ENCODE data around the gene AKAP14. TPM values are rescaled to one million over a fixed set of nuclear protein-coding genes. Genes with fewer than 3 reads are reported as not detected.

Gene AKAP14
- total RNA-seq, 1 donor from 2014 or later = not detected

DNA sequence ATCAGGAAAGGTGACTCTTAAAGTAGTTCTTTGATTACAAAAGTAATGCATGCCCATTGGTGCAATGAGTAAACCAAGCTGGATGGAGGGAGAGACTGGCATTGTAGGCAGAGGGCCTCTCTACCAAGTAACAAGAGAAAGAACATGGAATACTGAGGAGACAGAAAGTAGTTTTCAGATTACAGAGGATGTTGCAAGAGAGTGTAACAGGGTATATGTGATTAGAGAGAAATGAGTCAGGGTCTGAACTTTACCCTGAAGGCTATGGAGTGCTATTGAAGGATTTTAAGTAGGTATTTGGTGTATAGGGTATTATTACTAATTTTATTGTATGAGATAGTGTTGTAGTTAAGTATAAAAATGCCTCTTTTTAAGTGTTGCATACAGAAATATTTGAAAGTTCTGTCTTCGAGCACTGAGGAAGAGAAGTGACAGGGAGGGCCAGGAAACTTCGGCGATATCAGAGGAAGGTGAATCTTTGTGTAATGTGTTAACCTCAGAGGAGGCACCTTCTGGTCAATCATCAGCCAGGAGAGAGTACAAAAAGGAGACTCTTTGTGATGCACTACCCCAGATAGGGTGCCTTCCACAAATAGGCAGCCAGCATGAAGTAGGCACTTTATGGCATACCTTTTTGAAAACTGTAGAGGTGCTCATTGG, 39.7 kb downstream of the AKAP14 start:
- H3K27ac ChIP-seq = no peak overlapping the region
- no peaks in the 10 kb centered on the region for H3K9me3 ChIP-seq
- H3K4me3 ChIP-seq = no peak overlapping the region
- no peaks in the 10 kb centered on the region for H3K27me3 ChIP-seq
- DNase-seq (ENCODE audit: extremely low spot score in 2 of 2) = no peak
- no peak for TF ChIP-seq CTCF (IDR thresholded peaks at IDR 0.05)
- TF ChIP-seq POLR2AphosphoS5 (IDR thresholded peaks at IDR 0.05; ENCODE audit: insufficient read depth in 1 of 2, low read depth in 1 of 2) = no peak
- no peak for TF ChIP-seq POLR2A (IDR thresholded peaks at IDR 0.05)
- no peaks in the 10 kb centered on the region for H3K4me1 ChIP-seq
- intact Hi-C loops (cut with DNase I) = no loop called here
- peaks cover 4 to 17% of the 10 kb centered on the region in 2 donors for H3K36me3 ChIP-seq

- DNase-seq (ENCODE audit: extremely low spot score in 2 of 2) = no peak
- H3K27ac ChIP-seq = no peak overlapping the region
- no peak overlapping the region for H3K4me3 ChIP-seq
- no peaks in the 10 kb centered on the region for H3K27me3 ChIP-seq
- intact Hi-C loops (cut with DNase I) = no loop called here
- H3K4me1 ChIP-seq = peaks cover 11% of the 10 kb centered on the region
- no peak for TF ChIP-seq CTCF (IDR thresholded peaks at IDR 0.05)
- TF ChIP-seq POLR2AphosphoS5 (IDR thresholded peaks at IDR 0.05; ENCODE audit: insufficient read depth in 1 of 2, low read depth in 1 of 2) = no peak
- no peak for TF ChIP-seq POLR2A (IDR thresholded peaks at IDR 0.05)
- peaks cover 0 to 4% of the 10 kb centered on the region in 2 donors for H3K36me3 ChIP-seq
- no peaks in the 10 kb centered on the region for H3K9me3 ChIP-seq
These were observed 45.6 kb downstream of the AKAP14 start for GRCh38 chrX:119941336-119941735.

- no peak overlapping the region for H3K27ac ChIP-seq
- DNase-seq (ENCODE audit: extremely low spot score in 2 of 2) = no peak
- H3K27me3 ChIP-seq = no peaks in the 10 kb centered on the region
- H3K36me3 ChIP-seq = no peaks in the 10 kb centered on the region
- intact Hi-C loops (cut with DNase I) = no loop called here
- TF ChIP-seq CTCF (IDR thresholded peaks at IDR 0.05) = no peak
- TF ChIP-seq POLR2A (IDR thresholded peaks at IDR 0.05) = no peak
- TF ChIP-seq POLR2AphosphoS5 (IDR thresholded peaks at IDR 0.05; ENCODE audit: insufficient read depth in 1 of 2, low read depth in 1 of 2) = no peak
- no peaks in the 10 kb centered on the region for H3K9me3 ChIP-seq
- peaks cover 11% of the 10 kb centered on the region for H3K4me1 ChIP-seq
- peak overlapping the region; percentile 56 to 68 for H3K4me3 ChIP-seq
These were observed 46.6 kb downstream of the AKAP14 start for GRCh38 chrX:119942173-119942819.

DNA sequence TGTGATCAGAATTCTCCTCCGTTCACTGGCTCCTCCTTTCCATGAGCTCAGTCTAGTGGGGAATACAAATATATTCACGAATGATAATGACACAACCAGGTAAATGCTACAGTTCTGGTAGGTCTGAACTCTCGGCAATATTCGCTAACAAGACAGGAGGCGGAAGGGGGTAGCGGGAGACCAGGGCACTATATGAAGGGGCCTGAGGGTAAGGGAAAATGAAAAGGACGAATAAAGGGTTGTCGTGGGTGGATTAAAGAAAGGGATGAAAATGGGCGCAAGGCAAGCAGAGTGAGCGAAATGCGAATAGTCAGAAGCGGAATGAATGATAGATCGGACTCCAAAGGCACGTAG, 47.1 kb downstream of the AKAP14 start:
- intact Hi-C loops (cut with DNase I) = no loop called here
- Histone ChIP-seq H3K9me3 (no peaks in the 10 kb centered on the region), H3K27me3 (no peaks in the 10 kb centered on the region), H3K36me3 (no peaks in the 10 kb centered on the region), H3K4me3 (peak overlapping the region; percentile 56 to 68), H3K27ac (peak overlapping the region; percentile 81), H3K4me1 (peaks cover 11% of the 10 kb centered on the region)
- no peak for TF ChIP-seq CTCF (IDR thresholded peaks at IDR 0.05)
- no peak for DNase-seq (ENCODE audit: extremely low spot score in 2 of 2)
